Smooth muscle cell (in vitro differentiated cells): ENCODE data around the gene WFIKKN1. TPM values are rescaled to one million over a fixed set of nuclear protein-coding genes. Genes with fewer than 3 reads are reported as not detected.

Experiments used
- DNase-seq: peaks from one replicate; lab custom pipeline; 2025; ENCODE audit not compliant: unreplicated experiment; lab: John Stamatoyannopoulos, UW
- H2AFZ ChIP-seq: fragments of 200-600 bp; sonication (generic); 2 replicates; pipeline ENCODE4 v1.6.0; 2016; ENCODE audit warnings: antibody characterized with exemption, low read depth, mild to moderate bottlenecking
- H3F3A ChIP-seq: fragments of 200-600 bp; sonication (generic); 2 replicates; pipeline ENCODE4 v1.6.0; 2017; ENCODE audit warnings: antibody characterized with exemption, low read depth
- H3K27ac ChIP-seq: fragments of 200-600 bp; sonication (generic); 2 replicates; pipeline ENCODE4 v1.5.1; 2016; ENCODE audit warnings: low read depth, mild to moderate bottlenecking
- H3K27me3 ChIP-seq: fragments of 200-600 bp; sonication (generic); 2 replicates; pipeline ENCODE4 v1.6.1; 2016; ENCODE audit warnings: low read depth, mild to moderate bottlenecking
- H3K36me3 ChIP-seq: fragments of 200-600 bp; sonication (generic); 2 replicates; pipeline ENCODE4 v1.5.1; 2016; ENCODE audit warnings: low read depth
- H3K4me1 ChIP-seq: fragments of 200-600 bp; sonication (generic); 2 replicates; pipeline ENCODE4 v1.5.1; 2016; ENCODE audit warnings: low read depth
- H3K4me2 ChIP-seq: fragments of 200-600 bp; sonication (generic); 2 replicates; pipeline ENCODE4 v1.6.0; 2016; ENCODE audit warnings: mild to moderate bottlenecking
- H3K4me3 ChIP-seq: fragments of 200-600 bp; sonication (generic); 2 replicates; pipeline ENCODE4 v1.5.1; 2016; ENCODE audit warnings: mild to moderate bottlenecking
- H3K79me2 ChIP-seq: fragments of 200-600 bp; sonication (generic); 2 replicates; pipeline ENCODE4 v1.6.0; 2016; ENCODE audit warnings: low read depth, mild to moderate bottlenecking
- H3K9ac ChIP-seq: fragments of 200-600 bp; sonication (generic); 2 replicates; pipeline ENCODE4 v1.6.0; 2016; ENCODE audit warnings: low read depth
- H3K9me3 ChIP-seq: fragments of 200-600 bp; sonication (generic); replicated peaks from 2 replicates; pipeline ENCODE4 v1.5.1; 2016; ENCODE audit warnings: low read depth
- H4K20me1 ChIP-seq: fragments of 200-600 bp; sonication (generic); 2 replicates; pipeline ENCODE4 v1.6.0; 2016; ENCODE audit warnings: low read depth
- WGBS: methylation state at CpG from one replicate; pipeline ENCODE4 v1.1.7; 2016; ENCODE audit warnings: low lambda C conversion rate; 5-methylcytosine and 5-hydroxymethylcytosine counted together
- polyA plus RNA-seq: library from polyadenylated mRNA; unstranded; fragments of >200 nt; fragmentation: Nextera tagmentation; extraction: Ambion mirVana; gene quantifications from 2 replicates; pipeline ENCODE4 v1.2.1, GENCODE V29; 2016
- total RNA-seq: library from RNA; depleted of rRNA; stranded (reverse); fragments of >200 nt; gene quantifications from 2 replicates; pipeline ENCODE4 v1.2.3, GENCODE V29; 2014
- TF ChIP-seq, protein P1 (sequence below): fragments of 200-600 bp; sonication (generic); IDR thresholded peaks from 2 replicates; pipeline ENCODE4 v1.5.1; 2017; ENCODE audit warnings: borderline replicate concordance, mild to moderate bottlenecking, antibody characterized with exemption; ENCODE audit not compliant: insufficient read depth, poor library complexity, severe bottlenecking

The WFIKKN1 gene
- total and polyA plus RNA-seq, 2 experiments from 2014 or later, result 0.77 TPM; not detected in 1

DNA sequence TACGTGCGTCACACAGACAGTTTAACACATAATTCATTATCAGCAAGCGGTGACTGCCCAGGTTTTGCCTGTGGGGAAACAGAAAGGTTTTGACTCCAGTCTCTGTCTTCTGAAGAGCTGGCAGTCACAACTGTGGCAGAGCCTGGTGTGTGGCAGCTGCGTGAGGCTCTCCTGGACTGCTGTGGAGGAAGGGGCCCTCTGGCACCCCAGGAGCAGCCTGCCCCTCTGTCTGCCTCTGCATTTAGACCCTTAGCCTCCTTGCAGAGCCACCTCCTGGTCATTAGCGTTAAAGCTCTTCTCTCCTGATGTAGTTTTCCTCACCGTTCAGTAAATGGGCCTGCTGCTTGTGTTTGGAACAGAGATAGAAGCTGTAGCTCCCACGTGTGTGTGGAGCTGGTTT, 30.0 kb upstream of the WFIKKN1 start:
- no peak for DNase-seq
- Histone ChIP-seq H3K27me3 (no peaks in the 10 kb centered on the region), H3K4me2 (no peak overlapping the region), H3K79me2 (peaks cover 64% of the 10 kb centered on the region), H3F3A (no peaks in the 10 kb centered on the region), H3K27ac (no peak overlapping the region), H3K4me1 (no peaks in the 10 kb centered on the region), H4K20me1 (peaks cover 94% of the 10 kb centered on the region), H3K36me3 (no peaks in the 10 kb centered on the region), H3K9ac (no peak overlapping the region), H2AFZ (no peak overlapping the region), H3K9me3 (no peaks in the 10 kb centered on the region), H3K4me3 (no peak overlapping the region)
- TF ChIP-seq, protein P1, sequence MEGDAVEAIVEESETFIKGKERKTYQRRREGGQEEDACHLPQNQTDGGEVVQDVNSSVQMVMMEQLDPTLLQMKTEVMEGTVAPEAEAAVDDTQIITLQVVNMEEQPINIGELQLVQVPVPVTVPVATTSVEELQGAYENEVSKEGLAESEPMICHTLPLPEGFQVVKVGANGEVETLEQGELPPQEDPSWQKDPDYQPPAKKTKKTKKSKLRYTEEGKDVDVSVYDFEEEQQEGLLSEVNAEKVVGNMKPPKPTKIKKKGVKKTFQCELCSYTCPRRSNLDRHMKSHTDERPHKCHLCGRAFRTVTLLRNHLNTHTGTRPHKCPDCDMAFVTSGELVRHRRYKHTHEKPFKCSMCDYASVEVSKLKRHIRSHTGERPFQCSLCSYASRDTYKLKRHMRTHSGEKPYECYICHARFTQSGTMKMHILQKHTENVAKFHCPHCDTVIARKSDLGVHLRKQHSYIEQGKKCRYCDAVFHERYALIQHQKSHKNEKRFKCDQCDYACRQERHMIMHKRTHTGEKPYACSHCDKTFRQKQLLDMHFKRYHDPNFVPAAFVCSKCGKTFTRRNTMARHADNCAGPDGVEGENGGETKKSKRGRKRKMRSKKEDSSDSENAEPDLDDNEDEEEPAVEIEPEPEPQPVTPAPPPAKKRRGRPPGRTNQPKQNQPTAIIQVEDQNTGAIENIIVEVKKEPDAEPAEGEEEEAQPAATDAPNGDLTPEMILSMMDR, result no peak
- WGBS, result 70% methylated on average over 7 of the region's 7 CpGs

DNA sequence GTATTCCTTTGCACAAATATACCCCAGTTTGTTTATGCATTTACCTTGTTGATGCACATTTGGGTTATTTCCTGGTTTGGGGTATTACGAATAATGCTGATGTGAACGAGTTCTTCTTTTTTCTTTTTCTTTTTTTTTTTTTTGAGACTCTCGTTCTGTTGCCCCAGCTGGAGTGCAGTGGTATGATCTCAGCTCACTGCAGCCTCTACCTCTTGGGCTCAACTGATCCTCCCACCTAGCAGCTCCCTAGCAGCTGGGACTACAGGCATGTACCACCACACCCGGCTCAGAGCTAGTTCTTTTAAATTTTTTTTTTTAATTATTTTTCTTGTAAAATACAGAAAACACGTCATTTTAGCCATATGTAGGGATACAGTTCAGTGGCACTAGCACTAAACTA, 26.9 kb upstream of the WFIKKN1 start:
- H3K79me2 ChIP-seq, result peaks cover 66% of the 10 kb centered on the region

GRCh38 chr16:606656-607307, 24.0 kb upstream of the WFIKKN1 start:
- no peak for DNase-seq
- no peak overlapping the region for H3K4me2 ChIP-seq
- H2AFZ ChIP-seq, result no peak overlapping the region
- H3K79me2 ChIP-seq, result peaks cover 56% of the 10 kb centered on the region
- no peaks in the 10 kb centered on the region for H3K27me3 ChIP-seq
- no peaks in the 10 kb centered on the region for H3F3A ChIP-seq
- H3K9ac ChIP-seq, result no peak overlapping the region
- H3K27ac ChIP-seq, result no peak overlapping the region
- H4K20me1 ChIP-seq, result peaks cover 91% of the 10 kb centered on the region
- no peak overlapping the region for H3K4me3 ChIP-seq
- 97% methylated on average over 22 of the region's 22 CpGs for WGBS
- no peaks in the 10 kb centered on the region for H3K4me1 ChIP-seq
- no peaks in the 10 kb centered on the region for H3K9me3 ChIP-seq
- no peaks in the 10 kb centered on the region for H3K36me3 ChIP-seq
- TF ChIP-seq, protein P1, result no peak

More for the DNA sequence above, 26.9 kb upstream of the WFIKKN1 start:
- Histone ChIP-seq H3K36me3 (no peaks in the 10 kb centered on the region), H3F3A (no peaks in the 10 kb centered on the region), H4K20me1 (peaks cover 92% of the 10 kb centered on the region), H3K9ac (no peak overlapping the region), H3K9me3 (no peaks in the 10 kb centered on the region), H3K4me2 (no peak overlapping the region), H3K4me3 (no peak overlapping the region), H3K27me3 (no peaks in the 10 kb centered on the region), H3K4me1 (no peaks in the 10 kb centered on the region), H3K27ac (no peak overlapping the region), H2AFZ (no peak overlapping the region)
- no peak for DNase-seq
- TF ChIP-seq, protein P1, result no peak
- 94% methylated on average over 5 of the region's 5 CpGs for WGBS

DNA sequence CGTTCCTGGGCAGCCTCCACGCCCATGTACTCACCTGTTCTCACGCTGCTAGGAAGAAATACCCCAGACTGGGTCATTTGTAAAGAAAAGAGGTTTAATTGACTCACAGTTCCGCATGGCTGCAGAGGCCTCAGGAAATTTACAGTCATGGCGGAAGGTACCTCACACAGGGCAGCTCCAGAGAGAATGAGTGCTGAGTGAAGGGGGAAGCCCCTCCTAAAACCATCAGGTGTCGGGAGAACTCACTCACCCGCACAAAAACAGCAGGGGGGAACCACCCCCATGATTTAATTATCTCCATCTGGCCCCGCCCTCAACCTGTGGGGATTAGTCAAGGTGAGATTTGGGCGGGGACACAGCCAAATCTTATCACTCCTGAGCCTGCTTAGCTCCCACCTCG, 22.8 kb upstream of the WFIKKN1 start:
- H3K36me3 ChIP-seq, result no peaks in the 10 kb centered on the region
- H3K9ac ChIP-seq, result no peak overlapping the region
- H3K4me2 ChIP-seq, result no peak overlapping the region
- H3K4me3 ChIP-seq, result no peak overlapping the region
- H2AFZ ChIP-seq, result no peak overlapping the region
- H3K27me3 ChIP-seq, result no peaks in the 10 kb centered on the region
- H3F3A ChIP-seq, result no peaks in the 10 kb centered on the region
- H4K20me1 ChIP-seq, result peaks cover 79% of the 10 kb centered on the region
- no peaks in the 10 kb centered on the region for H3K4me1 ChIP-seq
- H3K27ac ChIP-seq, result no peak overlapping the region
- no peak for DNase-seq
- no peaks in the 10 kb centered on the region for H3K9me3 ChIP-seq
- TF ChIP-seq, protein P1, result no peak
- peaks cover 49% of the 10 kb centered on the region for H3K79me2 ChIP-seq
- 87% methylated on average over 10 of the region's 10 CpGs for WGBS
